GM21447 (cell line): ENCODE measurements around the gene C8B.

Source experiments
- ATAC-seq: cut with Tn5 transposase; IDR thresholded peaks from one replicate; pipeline ENCODE4 v1.9.1; 2021; ENCODE audit not compliant: unreplicated experiment

Gene C8B

DNA sequence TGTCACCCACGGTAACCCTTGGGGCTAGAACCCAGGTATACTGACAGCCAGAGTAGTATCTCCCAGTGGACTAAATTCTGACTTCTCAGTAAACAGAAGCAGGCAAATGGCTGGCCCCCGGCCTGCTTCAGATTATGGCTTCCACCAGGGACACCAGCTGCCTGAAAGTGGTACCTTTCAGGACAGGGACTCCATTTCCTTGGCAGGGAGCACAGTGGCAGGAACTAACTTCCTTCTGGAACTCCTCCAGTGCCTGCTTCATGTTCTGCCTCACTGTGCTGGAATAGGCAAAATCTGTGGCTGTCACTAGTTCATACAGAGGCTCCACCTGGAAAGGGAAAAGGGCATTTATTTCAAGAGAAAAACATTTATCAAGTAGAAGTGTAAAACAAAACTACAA, 32.7 kb downstream of the C8B start:
- no peak for ATAC-seq

DNA sequence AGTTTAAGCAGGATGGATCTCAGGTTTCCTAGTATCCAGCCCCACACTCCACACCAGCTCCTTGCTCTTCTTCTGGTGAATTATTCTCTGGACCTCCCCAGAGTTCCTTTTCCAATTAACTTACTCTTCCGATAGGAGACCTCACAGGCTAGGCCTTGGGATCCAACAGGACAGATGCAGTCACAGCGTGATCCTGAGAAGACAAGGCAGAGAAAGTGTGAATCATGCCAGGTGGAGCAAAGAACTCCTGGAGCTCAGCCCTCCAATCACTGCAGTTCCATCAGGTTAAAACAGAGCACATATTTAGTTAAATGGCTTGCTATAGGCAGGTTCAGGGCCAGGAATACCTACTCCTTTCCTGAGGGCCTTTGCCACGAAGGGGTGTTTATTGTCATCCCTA, 34.1 kb downstream of the C8B start:
- no peak for ATAC-seq

DNA sequence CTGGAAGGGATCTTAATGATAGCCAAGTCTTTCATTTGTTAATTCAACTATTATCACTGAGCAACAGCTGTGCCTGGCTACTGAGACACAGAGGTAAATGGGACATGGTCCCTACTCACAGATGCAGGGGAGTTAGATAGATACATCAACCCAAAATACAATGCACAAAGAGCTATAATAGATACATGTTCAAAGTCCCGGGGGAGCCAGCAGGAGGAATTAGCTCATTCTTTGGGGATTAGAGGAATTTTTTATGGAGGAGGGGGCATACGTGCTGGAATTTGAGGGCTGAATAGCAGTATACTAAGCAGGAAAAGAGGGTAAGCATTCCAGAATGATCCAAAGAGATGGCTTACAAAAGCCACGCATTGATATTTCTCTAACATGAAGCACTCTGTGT, 34.6 kb downstream of the C8B start:
- ATAC-seq: no peak

DNA sequence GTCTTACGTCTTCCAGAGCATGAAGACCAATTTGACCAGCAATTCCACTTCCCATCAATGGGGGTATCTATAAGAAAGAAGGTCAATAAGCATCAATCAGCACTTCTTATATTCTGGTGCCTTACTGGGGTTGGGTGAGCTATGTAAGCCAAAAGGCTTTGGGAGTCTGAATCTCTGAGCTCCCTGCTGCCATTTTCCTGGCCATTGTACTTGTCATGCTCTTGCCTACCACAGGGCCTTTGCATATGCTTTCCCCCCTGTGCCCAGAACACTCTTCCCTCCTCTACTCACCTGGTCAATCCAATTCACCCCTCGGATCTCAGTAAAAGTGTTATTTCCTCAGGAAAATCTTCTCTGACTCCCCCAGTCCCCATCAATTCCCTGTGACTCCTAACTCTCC, 36.3 kb downstream of the C8B start:
- no peak for ATAC-seq

DNA sequence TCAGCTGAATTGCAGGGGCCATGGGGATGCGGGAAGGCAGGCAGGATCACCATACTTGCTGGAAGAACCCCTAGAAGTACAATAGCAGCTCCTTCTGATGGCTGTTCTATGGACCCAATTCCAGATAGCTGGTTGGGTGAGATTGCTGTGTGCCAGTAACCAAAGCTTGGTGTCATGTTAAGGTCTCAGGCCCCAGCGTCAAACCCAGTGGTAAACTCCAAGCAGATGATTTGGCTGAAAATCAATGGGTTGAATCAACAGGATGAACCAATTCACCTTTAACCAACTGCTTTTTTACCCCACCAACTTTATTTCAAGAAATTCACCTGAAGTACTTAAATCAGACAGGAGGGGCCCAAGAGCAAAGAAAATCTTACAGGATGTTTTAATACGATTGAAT, 37.8 kb downstream of the C8B start:
- no peak for ATAC-seq

DNA sequence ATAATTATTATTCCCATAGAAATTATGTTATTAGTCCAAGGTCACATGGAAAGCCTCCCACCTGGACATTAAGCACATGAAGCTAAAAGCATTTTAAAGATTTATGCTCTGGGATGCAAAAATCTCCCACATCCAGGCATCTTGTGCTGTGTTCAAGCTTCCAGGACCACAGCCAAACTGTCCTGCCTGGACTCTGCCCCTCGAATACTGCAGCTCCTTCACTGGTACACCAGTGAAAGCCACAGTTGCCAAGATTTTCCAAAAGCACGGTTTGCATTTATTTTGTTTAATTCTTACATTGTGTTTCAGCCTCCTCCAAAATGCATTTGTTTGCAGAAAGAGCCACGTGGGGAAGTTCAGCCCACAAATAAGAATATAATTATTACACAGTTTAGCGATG, 38.6 kb downstream of the C8B start:
- no peak for ATAC-seq

DNA sequence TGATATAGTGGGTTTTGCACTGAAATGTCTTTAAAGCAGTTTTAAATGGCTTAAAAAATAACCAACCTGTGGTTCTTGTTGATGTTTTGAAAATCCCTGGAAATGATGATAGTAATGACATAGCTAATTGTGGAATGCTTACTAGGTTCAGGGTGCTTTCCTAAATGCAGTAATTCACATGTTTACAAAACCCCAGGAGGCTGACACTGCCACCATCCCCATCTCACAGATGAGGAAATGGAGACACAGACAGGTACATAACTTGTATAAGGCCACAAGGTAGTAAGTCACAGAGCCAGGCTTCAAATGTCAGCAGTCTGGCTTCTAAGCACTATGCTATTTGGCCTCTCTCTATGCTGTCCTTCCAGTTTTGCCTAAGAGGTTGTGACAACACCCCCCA, 40.6 kb downstream of the C8B start:
- ATAC-seq: no peak

DNA sequence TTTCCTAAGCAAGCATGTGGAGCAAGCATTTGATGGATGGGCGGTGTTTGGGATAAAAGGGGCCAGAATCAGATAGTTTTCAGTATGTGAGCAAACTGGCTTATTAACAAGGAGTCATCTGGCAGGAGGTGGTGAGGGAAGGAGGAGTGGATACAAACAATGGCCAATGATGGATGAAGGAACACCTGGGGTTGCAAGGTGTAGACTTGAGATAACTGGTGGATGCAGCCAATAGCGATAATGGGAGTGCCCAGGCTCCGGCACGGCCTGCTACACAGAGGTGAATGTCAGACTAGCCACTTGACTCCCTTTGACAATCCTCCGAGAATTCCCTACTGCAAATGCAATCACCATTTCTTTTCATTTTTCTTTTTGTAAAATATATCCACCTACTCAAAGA, 41.7 kb downstream of the C8B start:
- no peak for ATAC-seq

DNA sequence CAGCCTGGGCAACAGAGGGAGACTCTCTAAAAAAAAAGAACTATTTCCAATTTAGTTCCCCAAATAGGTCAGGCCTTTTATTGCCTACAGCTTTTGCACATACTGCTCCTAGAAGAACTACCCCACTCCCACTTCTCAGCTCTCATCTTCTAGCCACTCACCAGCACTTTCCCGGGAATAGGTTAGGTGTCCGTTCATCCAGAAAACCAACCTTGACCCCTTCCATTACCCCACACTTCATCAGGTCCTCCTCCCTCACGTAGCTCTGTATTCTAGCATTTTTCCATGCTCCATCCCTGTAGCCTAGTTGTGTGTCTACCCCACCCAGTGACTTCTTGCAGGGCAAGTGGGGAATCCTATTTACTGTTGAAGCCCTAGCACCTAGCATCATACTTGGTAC, 42.6 kb downstream of the C8B start:
- ATAC-seq: no peak

DNA sequence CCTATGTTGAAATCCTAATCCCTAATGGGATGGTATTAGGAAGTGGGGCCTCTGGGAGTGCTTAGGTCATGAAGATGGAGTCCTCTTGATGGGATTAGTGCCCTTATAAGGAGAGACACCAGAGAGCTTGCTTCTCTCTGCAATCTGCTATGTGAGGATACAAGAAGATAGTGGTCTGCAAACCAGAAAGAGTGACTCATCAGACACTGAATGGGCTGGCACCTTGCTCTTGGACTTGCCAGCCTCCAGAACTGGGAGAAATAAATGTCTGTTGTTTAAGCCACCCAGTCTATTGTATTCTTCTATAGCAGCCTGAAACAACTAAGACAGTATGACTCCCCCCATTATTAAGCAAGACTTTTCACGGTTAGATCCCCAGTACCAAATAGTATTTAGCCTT, 43.3 kb downstream of the C8B start:
- ATAC-seq: no peak

DNA sequence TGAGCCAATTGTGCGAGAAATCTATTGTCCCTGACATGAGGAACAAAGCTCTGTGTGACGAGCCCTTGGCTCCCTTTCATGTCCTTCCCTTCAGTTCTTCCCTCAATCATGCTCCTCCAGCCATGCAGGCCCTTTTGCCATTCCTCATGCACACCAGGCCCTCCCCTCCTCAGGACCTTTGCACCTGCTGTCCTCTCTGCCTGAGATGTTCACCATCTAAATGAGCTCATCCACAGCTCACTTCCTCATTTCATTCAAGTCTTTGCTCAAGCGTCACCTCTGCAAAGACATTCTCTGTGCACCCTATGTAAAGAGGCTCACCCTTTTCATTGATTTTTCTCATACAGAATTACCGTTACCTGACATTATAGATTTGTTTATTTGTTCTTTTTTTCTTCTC, 43.7 kb downstream of the C8B start:
- no peak for ATAC-seq

DNA sequence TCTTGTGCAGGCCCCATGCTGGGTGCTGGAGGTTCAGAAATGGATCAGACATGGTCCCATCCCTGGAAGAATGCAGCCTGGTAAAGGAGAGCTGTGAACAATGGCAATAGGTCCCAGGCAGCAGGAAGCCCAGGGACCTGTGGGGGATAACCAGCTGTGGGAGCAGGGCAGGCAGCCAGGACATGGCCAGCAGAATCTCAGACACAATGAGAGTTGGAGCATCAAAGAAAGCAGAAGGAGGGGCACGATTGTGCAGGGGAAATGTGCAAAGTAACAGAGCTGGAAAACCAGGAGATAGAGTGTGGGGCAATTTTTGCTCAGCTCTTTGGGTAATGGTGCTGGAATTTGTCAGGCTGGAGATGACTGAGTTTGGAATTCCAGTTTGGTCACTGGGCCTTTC, 44.3 kb downstream of the C8B start:
- no peak for ATAC-seq

DNA sequence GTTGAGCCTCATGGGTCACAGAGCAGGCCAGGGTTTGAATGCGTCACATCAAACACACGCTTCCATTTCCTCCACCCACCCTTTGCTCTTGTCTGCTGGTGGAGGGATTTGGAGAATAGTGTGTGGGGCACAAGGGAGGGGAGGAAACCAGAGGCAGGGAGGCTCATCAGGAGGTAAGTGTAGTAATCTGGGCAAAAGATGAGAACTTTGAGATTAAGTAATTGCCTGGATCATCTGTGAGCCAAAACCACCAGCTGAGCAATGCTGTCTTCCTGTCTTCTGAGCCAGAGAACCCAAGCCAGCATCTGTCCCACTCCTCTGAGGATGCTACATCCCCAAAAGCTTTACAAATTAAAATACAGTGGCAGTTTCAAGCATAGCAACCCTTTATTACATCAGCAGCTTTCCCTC, 45.2 kb downstream of the C8B start:
- ATAC-seq: no peak

DNA sequence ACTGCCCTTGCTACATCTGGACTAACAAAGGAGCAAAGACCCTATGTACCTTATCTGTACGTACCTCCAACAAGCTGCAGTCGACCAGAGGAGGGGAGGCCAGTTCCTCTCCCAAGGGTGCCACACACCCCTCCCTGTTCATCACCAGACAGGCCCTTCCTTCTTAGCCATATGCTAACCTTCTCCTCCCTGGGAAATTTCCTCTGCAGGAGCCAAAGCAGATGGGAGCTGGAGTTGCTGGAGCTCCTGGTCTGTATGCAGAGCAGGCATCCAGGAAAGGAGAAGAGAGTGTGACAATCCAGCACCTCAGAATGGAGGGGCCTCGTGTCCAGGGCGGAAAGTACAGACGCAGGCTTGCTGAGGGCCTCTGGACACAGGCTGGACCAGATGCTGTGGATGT, 48.5 kb downstream of the C8B start:
- no peak for ATAC-seq

DNA sequence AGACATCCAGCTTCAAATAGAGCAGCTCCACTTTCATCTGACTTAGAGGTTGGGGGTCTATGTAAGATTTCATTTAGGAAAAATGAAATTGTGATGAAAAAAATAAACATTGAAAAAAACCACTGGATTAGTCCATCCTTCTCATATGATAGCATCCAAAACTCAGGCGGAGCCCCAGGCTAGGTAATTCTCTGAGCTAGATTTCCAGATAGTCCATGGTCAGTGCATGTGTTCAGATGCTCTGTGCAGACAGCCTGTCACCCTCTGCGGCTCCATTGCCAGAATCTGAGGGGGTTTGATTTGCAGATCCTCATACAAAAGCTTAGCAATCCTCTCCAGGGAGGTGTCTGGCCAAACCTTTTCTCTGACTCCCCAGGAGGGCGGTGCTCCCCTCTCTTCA, 49.2 kb downstream of the C8B start:
- no peak for ATAC-seq

DNA sequence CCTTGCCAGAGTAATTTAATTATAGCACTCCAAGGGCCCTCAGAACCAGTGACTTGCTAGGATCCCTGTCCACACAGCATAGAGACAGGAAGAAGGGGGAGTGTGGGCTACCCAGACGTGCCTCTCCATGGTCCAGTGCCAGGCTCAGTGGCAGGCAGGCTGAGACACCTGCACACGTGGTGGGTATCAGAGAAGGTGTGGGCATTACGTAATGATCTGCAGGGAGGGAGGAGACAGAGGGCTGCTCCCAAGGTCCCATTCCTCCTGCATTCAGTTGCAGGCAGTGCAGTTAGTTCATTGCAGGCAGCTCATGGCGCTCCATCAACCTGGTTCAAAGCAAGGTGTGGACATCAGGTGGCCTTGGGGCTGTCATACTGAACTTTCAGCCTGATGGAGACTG, 49.9 kb downstream of the C8B start:
- no peak for ATAC-seq

DNA sequence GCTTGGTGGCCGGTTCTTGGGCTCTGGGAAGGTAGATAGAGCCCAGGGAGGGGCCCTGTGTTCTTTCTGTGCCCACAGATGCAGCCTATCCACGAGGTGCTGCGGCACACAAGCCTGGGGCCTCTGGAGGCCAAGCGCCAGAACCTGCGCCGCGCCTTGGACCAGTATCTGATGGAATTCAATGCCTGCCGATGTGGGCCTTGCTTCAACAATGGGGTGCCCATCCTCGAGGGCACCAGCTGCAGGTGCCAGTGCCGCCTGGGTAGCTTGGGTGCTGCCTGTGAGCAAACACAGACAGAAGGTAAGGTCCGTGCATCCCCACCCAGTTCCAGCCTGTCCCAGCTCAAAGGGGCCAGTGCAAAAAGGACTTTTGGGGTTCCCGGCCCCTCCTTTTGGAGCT, 53.5 kb downstream of the C8B start:
- no peak for ATAC-seq

DNA sequence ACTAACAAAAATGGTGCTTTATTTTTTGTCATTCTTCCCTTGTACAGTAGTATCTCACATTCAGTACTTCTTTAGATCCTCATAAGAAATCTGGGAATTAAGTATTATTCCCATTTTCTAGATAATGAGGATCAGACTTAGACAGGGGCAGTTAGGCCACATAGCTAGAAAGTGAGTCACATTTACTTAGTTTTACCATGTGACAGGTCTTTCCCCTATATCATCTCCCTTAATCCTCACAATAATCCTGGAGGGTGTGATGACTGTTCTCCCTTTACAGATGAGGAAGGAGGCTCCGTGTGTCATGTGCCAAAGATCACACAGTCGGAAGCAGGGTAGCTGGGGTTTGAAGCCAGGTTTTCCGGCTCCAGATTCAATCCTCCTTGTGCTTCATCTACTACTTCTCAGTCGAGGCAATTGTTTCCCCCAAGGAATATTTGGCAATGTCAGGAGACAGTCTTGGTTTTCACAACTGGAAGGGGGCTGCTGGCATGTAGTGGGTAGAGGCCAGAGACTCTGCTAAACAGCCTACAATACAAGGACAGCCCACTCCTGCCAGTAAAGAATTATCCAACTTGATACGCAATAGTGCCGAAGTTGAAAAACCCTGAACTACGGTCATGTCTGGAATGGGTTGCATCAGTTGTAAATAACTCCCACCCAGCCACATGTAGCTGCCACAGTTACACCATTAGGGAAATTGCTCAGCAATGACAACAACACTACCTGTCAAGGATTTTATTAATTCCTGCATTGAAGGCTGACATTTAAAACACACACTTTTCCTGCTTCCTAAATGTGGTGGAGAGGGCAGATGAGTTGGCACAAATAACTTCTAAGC, 54.5 kb downstream of the C8B start:
- no peak for ATAC-seq

DNA sequence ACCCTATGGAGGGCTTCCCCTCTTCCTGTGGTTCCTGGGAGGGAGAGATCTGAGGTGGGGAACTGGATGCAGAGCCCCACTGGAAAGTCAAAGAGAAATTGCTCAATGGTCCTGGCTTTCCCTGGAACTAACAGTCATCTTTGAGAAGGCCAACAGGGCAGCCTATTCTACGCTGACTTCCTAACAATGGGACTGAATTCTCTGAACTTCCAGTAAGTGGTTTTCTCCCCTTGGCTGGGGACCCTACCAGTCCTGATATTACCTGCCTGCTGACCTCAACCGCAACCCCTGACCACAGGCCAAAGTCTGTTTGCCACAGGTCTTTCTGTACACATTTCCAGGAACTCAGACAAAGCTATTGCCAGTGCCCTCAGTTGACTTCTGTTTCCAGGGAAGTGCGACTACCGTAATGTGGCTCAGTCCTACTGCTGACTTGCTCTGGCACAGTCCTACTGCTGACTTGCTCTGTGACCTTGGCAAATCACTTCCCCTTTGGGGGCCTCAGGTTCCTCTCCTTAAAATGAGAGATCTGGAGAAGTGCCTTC, 55.3 kb downstream of the C8B start:
- no peak for ATAC-seq

DNA sequence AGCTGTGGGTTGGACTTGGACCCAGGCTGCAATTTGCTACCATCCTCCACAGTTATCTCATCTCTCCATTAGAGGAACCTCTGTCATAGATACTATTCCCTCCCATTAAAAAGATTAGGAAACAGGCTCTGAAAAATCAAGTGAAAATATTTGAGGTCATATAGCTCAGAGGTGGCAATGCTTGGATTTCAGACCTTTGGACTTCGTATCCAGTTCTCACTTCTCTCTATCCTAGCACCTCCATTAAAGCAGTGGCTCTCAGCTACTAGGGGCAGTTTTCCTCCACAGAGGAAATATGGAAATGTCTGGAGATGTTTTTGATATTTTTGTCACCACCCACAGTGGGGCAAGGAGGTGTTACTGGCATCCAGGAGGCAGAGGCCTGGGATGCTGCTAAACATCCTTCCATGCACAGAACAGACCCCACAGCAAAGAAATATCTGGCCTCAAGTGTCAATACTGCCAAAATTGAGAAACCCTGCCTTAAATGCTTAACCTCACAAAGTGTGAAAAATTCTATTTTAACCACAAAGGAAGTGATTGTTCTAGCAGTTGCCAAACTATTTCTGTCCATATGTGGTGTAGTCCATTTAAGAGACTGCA, 57.1 kb downstream of the C8B start:
- ATAC-seq: no peak

DNA sequence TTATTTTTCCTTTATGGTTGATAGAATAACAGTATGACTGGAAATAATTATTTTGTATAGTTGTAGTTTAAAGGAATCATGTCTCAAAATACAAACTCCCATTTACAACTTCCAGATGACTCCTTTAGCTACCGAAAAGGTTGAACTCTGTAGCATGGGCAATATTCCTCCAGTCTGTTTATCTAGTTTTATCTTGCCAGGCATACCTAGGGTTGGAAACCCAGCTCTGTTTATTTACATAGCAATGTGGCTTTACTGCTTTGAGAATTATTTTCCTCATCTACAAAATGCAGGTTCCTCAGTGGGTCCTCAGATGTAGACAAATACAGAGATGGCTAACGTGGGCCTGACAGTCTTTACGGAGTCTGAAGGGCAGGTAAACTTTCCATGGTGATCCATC, 60.1 kb downstream of the C8B start:
- no peak for ATAC-seq

DNA sequence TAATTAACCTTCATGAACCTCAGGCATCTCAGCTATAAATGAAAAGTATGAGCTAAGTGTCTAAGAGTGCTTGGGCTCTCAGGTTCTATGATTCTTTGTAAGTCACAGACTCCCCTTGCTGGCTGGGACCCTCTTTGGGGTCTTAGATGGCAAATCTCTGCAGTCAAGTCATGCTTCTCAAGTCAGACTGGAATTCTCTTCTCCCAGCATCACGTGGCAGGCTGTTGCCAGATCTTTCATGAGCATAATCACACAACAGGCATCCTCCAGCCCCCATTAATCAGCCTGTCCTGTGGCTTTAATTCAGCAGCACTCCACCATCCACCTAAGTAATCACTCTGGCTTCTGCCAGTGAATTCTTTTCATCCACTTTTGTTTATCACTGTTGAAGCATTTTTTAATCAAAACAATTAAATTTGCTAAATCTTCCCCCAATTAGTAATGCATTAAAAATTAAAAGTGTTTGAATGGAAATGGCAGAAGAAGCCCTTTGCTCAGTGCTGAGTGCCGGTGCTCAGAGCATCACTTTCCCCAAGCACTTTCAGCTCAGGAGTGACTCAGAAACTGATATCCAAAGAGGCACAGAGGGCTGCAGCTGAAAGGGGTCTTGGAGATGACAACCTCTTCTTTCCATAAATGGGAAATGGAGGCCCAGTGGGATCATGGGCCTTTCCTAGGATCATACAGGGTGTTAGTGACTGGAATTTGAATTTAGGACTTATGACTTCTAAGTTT, 61.0 kb downstream of the C8B start:
- ATAC-seq: no peak
